Measurements from ENCODE around the gene NECTIN1.

NECTIN1 gene

DNA sequence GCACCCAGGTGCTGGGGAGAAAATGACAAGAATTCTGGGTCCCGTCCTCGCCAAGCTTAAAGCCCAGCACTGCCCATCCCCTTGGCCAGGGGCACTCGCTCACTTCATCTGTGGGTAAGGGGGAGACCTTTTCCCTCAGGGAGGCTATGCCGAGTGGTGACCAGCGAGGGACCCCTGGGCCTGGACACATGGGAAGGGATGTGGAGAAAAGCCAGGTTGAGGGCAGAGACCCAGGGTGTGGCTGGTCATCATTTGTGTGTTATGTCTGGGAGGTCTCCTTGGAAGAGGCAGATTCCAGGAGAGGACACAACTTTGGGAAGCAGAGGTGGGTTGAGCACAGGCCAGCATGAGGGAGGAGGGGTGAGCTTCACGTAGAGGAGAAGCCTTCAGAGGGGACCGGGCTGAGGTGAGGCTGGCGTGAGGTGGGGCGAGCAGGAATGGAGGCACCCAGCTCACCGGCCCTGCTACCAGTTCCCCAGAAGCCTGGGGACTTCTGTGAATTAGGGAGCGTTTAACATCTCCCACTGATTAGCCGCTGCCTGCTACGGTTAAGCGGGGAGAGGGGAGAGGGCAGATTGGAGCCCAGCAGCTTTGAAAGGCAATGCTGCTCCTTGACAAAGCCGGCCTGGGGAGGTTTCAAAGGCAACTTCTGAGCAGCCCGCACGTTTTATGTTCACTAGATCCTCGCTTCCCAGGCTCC, 25.8 kb upstream of the NECTIN1 start:
- DNase-seq, result no peak

DNA sequence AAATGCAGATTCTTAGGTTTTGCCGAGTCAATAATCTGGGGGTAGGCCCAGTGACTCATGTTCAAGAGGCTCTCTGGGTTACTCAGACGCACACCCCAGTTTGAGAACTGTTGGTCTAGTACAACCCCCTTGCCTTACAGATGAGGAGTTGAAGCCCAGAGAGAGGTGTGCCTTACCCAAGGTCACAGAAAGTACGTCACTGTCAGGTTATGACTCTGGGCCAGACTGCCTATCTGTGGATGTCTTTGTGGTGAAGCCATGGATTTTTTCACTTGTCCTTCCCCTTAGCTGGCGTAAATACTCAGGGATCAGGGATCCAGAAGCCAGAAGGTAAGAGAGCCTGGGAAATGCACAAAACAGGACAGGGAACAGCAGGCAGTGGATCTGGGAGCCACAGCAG, 25.2 kb upstream of the NECTIN1 start:
- no peak for DNase-seq

- DNase-seq, result no peak
These were observed 23.9 kb upstream of the NECTIN1 start for GRCh38 chr11:119752946-119753345.

DNA sequence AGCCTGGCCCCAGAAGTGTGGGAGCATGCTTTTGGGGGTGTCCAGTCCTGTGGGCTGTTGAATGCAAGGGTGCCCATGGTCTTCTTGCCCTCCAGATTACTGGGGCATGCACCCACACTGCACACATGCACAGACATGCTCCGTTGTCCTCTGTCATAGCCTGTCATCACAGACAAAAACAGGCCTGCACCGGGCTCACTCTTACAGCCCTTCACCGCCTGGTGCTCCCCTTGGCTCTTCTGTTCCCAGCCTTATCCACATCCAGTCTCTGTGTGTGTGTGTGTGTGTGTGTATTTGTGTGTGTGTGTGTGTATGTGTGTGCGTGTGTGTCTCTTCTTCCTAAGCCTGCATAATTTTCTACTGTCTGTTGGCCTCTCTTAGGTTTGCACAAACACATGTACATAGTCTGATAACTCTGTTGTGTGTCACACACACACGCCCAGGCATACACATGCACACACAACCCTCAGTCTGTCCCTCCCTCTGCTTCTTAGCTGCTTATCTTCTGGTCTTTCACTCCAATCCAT, 23.4 kb upstream of the NECTIN1 start:
- DNase-seq, result no peak

DNA sequence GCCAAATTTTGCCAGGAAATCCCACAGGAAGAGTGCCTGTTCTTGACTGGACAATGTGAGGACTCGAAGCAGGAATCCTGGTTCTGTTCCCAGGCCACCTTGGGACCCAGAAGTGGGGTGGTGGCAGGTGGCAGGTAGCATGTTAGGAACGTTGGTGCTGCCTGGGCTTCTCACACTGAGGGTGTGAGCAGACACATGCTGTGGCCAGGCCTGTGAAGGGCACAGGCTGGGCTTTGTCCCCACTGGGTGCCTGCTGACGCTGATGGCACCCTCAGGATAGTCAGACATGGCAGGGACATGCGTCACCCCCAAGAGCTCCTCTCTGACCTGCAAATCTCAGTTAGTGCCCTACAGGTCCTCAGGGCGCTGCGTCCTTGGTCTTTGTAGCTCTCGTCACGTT, 21.1 kb upstream of the NECTIN1 start:
- no peak for DNase-seq

GRCh38 chr11:119749006-119749565, 20.1 kb upstream of the NECTIN1 start:
- no peak for DNase-seq

DNA sequence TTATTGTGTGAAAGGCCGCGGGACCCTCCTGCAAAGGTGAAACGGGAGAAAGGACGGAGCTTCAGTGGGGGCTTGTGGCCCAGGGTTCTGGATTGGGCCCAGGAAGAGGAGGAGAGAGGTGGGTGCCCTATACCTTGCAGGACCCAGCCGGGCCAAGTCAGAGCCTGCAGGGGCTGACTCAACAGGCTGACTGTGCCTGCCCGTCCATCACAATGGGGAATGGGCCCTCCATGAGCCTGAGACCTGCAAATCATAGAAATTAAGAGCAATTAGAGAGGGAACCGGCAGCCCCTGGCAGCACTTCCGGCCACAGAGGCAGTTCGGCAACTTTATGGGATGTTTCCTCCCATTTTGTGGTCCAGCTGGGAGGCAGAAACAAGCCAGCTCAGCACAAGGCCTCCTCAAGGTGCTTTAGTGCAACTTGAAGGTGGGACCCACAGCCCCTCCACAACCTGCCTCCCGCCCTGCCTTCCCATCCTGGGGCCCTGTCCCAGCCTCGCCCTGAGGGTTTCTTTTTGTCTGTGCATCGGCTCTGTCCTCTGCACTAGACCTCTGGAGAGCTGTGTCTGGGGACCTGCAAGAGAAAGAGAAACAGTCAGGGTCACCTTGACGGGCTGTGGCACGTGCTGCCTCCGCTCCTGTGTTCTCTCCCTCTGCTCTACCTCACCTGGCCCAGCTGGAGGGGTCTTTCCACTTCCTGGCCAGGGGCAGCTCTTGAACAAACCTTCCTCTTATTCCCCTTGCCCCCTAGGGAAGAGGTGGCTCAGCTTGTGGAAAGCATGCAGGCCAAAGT, 19.1 kb upstream of the NECTIN1 start:
- DNase-seq, result no peak

DNA sequence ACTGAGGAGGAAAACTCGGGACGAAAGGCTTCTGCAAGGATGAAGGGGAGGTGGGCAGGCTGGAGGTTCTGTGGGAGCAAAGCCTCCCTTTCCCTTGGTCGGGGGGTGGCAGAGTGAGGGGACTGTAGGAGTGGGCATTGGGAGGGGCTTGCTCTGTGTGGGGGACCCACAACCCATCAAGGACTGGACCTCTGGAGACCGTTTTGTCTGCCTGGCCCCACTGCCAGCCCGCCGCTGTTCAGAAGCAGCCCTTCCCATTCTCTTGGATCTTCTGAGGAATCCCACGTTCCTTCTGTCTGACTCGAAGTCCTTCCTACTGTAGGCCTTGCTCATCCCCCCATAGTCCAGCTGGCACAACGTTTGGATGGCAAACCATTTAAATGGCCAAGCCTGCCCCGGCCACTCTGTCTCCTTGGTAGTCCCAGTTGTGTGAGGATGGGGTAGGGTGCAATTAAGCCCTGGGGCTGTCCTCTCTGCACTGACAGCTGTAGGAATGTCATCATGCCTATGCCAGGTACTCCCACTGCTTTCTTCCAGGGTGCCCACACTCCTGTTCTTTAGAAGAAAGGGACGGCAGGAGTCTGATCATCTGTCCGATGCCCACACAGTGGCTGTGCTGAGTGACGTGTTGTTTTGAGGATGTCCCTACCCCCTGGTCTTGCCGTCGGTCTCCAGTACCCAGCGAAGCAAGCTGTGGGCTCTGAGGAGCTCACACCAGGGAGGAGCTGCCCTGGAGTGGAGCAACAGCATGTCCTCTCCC, 17.0 kb upstream of the NECTIN1 start:
- no peak for DNase-seq

GRCh38 chr11:119745112-119745511, 16.1 kb upstream of the NECTIN1 start:
- no peak for DNase-seq

GRCh38 chr11:119744577-119744976, 15.6 kb upstream of the NECTIN1 start:
- DNase-seq, result no peak

GRCh38 chr11:119743006-119743405, 14.0 kb upstream of the NECTIN1 start:
- no peak for DNase-seq

GRCh38 chr11:119742263-119742861, 13.4 kb upstream of the NECTIN1 start:
- DNase-seq, result peak; percentile 32

GRCh38 chr11:119741369-119742262, 12.6 kb upstream of the NECTIN1 start:
- peak; percentile 21 for DNase-seq

- no peak for DNase-seq
These were observed 11.0 kb upstream of the NECTIN1 start for GRCh38 chr11:119739975-119740374.

- no peak for DNase-seq
These were observed 10.2 kb upstream of the NECTIN1 start for GRCh38 chr11:119739021-119739703.

DNA sequence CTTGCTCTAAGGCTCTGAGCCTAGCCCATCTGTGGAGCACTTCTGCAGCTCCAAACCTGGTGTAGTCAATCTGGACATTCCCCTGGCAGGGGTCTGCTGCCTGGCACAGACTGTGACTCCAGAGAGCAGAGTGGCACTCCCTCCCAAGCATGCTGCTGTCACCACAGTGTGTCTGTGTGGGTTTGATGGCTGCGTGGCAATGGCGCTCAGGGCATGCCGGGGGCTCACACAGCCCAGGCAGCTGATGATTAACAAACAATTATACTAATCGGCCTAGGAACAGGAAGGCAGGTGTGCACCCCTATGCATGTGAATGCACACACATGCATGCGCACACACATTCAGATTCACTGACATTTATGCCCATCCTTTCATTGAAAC, 9.0 kb upstream of the NECTIN1 start:
- DNase-seq, result no peak

DNA sequence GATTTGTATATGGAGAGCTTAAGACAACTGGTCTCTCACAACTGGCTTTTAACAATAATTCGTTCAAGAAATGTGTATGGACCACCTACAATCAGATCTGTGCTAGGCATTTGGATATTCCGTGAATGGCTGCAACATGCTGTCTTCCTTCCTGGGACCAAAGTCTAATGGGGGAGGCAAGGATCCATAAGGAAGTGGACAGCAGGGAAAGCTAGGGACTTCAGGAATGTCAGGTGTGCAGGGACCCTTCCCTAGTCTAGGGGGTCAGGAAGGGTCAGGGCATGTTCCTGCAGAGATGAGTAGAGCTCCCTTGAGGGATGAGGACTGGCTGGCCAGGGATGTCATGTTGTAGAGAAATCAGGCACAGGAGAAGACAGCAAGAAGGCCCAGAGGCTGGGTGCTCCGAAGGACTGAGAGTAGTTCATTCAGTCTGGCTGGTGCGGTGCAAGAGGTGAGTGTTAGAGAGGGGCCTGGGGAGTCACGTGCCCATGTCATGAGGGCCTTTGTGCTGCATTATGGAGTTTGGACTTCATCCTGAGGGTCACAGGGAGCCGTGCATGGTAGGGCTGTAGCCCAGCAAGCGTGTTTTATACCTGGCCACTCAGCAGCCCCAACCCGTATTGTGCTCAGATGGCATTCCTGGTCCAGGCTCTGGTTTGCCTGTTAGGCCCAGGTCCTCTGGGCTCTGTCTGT, 8.5 kb upstream of the NECTIN1 start:
- no peak for DNase-seq

DNA sequence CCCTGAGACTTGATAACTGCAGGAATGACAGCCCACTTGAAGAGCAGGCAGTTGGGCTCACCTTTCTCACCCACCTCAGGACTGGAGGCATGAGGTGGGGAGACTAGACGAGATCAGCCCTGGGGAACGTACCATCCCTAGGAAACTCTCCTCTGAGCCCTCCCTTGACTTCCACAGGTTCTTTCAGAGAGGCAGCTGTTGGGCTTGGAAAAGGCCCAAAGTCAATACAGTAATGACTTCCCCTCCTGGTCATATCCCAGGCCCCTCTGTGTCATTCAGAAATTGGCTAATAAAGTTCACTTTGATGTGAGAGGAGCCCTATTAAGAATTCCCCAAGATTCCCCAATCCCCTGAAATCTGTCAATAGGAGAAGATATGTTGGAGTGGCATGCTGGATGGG, 5.8 kb upstream of the NECTIN1 start:
- no peak for DNase-seq

DNA sequence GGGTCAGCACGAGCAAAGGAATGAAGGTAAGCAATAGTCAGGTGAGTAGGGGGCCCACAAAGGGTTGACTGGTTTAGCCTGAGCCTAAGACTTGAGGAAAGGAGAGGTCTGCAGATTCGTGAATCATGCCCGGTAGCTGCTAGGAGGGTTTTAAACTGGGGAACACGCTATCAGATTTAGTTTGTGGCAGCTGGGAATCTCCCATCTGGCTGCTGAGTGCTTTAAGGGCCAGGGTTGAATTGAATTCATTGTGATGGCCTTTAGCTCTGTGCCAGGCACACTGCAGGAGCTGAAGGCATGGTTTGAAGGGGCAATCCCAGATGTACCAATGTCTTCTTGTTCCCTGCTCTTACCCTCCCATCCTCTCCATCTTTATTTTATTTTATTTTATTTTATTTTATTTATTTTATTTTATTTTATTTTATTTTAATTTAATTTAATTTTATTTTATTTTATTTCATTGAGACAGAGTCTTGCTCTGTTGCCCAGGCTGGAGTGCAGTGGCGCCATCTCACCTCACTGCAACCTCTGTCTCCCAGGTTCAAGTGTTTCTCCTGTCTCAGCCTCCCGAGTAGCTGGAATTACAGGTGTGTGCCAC, 1.9 kb upstream of the NECTIN1 start:
- no peak for DNase-seq

All from fibroblast of skin of back (primary cell).